HG02678 (cell line): ENCODE results near the gene HP.
A peak's percentile ranks its signal among the peaks of the same experiment; 100 is the strongest.

Experiments
- ATAC-seq: cut with Tn5 transposase; IDR thresholded peaks from one replicate; pipeline ENCODE4 v1.9.1; 2021; ENCODE audit warnings: mild to moderate bottlenecking, moderate library complexity; ENCODE audit not compliant: unreplicated experiment

The HP gene

GRCh38 chr16:72083778-72084404 is 29.6 kb downstream of the HP start:
- no peak for ATAC-seq

- no peak for ATAC-seq
These were observed 30.1 kb downstream of the HP start for GRCh38 chr16:72084445-72084844.

GRCh38 chr16:72085002-72085401 is 30.7 kb downstream of the HP start:
- no peak for ATAC-seq

GRCh38 chr16:72091217-72091616 is 36.9 kb downstream of the HP start:
- no peak for ATAC-seq

- ATAC-seq = no peak
These were observed 38.6 kb downstream of the HP start for GRCh38 chr16:72092832-72093447.

- peak; percentile 99 for ATAC-seq
These were observed 39.4 kb downstream of the HP start, which contains the start of the genes DHX38 and TXNL4B for GRCh38 chr16:72093448-72094265. DHX38 (plus strand) TSS chr16:72093847; CDS start chr16:72096158, 2,311 bp downstream. TXNL4B (minus strand) TSS chr16:72093620; CDS start chr16:72090749, 2,871 bp downstream.

GRCh38 chr16:72094266-72094610 is 39.9 kb downstream of the HP start:
- no peak for ATAC-seq

- ATAC-seq = no peak
These were observed 44.6 kb downstream of the HP start for GRCh38 chr16:72098936-72099335.

GRCh38 chr16:72099377-72099818 is 45.1 kb downstream of the HP start:
- peak; percentile 88 for ATAC-seq

GRCh38 chr16:72101195-72101594 is 46.9 kb downstream of the HP start:
- no peak for ATAC-seq

GRCh38 chr16:72104905-72105304 is 50.6 kb downstream of the HP start:
- no peak for ATAC-seq

GRCh38 chr16:72105978-72106377 is 51.7 kb downstream of the HP start:
- no peak for ATAC-seq

- ATAC-seq = no peak
These were observed 53.1 kb downstream of the HP start for GRCh38 chr16:72107371-72107770.

GRCh38 chr16:72108353-72109102 is 54.2 kb downstream of the HP start:
- no peak for ATAC-seq

GRCh38 chr16:72109300-72109699 is 55.0 kb downstream of the HP start:
- no peak for ATAC-seq

GRCh38 chr16:72109966-72110530 is 55.7 kb downstream of the HP start:
- no peak for ATAC-seq
